Uterine smooth muscle cell (primary cell): Measurements from ENCODE around the gene AKAP17A. TPM values are rescaled to one million over a fixed set of nuclear protein-coding genes. Genes with fewer than 3 reads are reported as not detected.

Experiments used
- total RNA-seq: library from RNA; depleted of rRNA; stranded (reverse); fragments of >200 nt; gene quantifications from 2 replicates; pipeline ENCODE4 v1.2.3, GENCODE V29; 2014

Gene AKAP17A, protein sequence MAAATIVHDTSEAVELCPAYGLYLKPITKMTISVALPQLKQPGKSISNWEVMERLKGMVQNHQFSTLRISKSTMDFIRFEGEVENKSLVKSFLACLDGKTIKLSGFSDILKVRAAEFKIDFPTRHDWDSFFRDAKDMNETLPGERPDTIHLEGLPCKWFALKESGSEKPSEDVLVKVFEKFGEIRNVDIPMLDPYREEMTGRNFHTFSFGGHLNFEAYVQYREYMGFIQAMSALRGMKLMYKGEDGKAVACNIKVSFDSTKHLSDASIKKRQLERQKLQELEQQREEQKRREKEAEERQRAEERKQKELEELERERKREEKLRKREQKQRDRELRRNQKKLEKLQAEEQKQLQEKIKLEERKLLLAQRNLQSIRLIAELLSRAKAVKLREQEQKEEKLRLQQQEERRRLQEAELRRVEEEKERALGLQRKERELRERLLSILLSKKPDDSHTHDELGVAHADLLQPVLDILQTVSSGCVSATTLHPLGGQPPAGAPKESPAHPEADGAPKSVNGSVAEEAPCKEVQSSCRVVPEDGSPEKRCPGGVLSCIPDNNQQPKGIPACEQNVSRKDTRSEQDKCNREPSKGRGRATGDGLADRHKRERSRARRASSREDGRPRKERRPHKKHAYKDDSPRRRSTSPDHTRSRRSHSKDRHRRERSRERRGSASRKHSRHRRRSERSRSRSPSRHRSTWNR
- 26.0 and 43.9 TPM in 2 replicates for total RNA-seq

DNA sequence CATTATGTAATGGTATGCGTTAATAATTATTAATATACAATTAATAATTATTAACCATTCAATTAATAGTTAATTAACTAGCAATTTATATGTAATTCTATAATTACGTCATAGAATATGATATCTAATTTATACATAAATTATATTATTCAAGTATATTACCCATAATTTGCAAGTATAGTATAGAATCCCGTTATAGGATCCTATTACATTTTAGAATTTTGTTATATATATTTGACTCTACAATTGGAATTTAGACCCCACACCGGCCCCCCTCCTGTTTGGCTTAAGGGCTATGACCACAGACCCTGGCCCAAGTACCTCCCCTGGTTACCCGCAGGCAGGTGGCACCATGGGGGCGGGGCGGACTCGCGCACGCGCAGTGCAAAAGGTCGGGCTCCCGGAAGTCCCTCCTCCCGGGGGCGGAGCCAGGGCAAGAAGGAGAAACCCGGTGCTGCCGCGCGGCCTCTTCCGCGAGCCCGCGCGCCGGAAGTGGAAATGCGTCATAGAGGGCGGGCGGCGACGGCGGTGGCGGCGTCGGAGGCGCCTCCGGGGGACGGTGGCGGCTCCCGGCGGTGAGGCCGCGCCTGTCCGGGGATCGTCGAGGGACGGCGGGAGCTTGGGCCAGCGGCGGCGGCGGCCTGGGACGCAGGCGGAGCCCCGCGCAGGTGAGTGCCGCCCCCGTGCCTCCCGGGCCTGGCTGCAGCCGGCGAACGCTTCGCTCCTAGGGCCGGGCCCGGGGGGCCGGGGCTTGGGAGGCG, at the start of gene AKAP17A:
Gene AKAP17A (plus strand): TSS at position 503 of the 761 bp plus-strand sequence. CDS start 1,859 bp downstream, outside the sequence.

DNA sequence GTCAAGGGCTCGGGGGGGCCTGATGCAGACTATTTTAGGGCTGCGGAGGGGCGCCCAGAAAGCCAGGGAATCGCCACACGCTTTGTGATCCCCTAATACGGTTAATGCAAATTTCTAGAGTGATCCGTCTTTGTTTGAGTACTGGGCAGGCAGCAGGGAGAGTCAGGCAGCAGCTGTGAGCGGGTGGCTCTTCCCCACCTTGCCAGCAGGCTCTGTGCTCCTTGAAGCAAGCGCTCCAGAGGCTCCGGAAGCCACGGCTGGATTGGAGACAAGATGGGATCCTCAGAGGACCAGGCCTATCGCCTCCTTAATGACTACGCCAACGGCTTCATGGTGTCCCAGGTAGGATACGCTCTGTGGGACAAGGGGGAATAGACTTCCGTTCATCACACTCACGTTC, 23.5 kb downstream of the AKAP17A start, which contains the start of gene ASMT:
Gene ASMT (plus strand): TSS at position 133 of the 400 bp plus-strand sequence. CDS start 141 bp downstream, at position 274.

Other genes with a start within 250 kb of the AKAP17A start
- gene SLC25A6, start 199.5 kb upstream of the AKAP17A start, total RNA-seq = 163 and 166 TPM in 2 replicates
- gene ASMTL, start 138.7 kb upstream of the AKAP17A start, total RNA-seq = 8.0 and 12.9 TPM in 2 replicates
- not detected in 2 replicates for gene P2RY8, start 54.4 kb upstream of the AKAP17A start, total RNA-seq
- not detected in 2 replicates for gene ASMT, start 23.5 kb downstream of the AKAP17A start, total RNA-seq